Hematopoietic multipotent progenitor cell treated with erythropoietin and hydrocortisone succinate and interleukin-3 and kit ligand, for 15 days (in vitro differentiated cells): Measurements from ENCODE around the gene CHD3.

ENCODE experiments used
- DNase-seq: peaks from one replicate; pipeline ENCODE4 v3.0.0-alpha.2; 2015; ENCODE audit warnings: low spot score

Gene CHD3

DNA sequence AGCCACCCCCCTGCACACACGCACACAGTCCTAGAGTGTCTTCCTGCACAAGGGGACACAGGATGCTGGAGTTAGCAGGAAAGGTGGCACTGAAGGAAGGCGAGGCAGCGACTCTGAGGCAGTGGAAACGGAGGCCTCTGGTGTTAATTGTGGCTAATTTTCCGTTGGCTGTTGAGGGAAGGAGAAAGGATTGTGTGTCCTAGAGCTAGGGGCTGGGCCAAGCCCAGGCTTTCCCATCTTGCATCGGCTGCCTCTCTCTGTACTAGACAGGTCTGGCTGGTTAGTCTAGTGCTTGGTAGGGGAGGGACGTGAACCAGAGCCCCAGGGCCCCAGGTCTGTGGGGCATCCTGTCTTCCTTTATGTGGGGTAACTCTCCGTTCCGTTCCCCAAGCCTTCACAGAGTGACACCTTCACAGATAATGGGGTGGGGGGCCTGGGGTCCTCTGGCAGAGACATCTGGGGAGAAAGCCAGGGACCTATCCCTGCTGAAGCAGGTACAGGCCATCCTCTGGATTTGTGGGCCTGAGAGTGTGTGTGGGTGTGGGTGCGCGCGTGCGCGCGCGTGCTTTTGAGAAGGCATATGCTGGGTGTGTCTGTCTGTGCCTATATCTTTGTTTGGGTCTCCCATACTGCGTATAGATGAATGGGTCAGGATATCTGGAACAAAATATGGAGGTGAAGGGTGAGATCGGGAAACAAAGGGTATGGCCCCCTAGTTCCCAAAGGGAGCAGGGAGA, at the start of gene CHD3:
CHD3 (plus strand) TSS at position 606 of the 737 bp plus-strand sequence. CDS start 212 bp downstream, outside the sequence.
- DNase-seq: no peak

DNA sequence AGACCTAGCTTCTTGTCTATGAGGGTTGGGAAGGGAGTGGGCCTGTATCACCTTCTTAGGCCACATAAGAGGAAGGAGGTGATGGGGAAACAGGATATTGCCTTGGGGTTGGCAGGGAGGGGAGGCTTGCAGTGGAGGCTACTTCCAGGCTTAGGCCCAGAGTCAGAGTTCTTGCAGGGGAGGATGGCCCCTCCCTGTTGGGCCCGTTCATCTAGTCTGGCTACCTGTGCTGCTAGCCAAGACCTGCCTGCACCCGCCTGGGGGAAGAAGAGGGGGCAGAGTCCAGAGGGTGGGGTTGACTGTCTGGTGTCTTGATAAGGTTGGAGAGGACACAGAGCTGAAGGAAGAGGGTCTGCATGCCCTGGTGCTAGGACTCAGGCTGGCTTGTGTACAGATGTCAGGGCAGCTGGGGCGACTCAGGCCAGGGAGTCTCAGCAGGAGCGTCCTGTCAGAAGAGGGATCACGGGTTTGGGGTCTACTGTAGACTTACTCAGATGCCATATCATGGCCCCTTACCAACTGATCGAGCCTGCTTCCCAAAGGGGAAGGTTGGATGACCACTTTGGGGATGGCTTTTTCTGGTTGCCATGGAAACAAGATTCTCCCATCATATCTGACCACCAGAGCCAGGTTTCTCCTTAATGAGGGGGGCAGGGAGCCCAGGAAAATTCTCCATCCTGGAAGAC, 49.3 kb upstream of the CHD3 start:
- DNase-seq: peak; percentile 21

DNA sequence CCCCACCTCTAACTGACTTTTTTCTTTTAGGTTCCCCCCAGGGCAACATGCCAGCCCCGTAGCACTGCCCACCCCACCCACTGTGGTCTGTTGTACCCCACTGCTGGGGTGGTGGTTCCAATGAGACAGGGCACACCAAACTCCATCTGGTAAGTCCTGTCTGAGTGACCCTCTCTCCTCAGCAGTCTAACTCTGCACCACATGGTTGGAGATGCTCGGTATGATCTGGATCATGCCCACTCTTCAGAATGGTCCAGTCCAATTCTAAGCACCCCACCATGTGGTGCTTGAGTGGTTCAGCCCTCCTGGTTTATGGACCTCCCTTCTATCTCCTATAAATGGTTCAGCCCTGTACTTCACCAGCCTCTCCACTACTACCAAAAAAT, 48.7 kb upstream of the CHD3 start:
- DNase-seq: peak; percentile 68

DNA sequence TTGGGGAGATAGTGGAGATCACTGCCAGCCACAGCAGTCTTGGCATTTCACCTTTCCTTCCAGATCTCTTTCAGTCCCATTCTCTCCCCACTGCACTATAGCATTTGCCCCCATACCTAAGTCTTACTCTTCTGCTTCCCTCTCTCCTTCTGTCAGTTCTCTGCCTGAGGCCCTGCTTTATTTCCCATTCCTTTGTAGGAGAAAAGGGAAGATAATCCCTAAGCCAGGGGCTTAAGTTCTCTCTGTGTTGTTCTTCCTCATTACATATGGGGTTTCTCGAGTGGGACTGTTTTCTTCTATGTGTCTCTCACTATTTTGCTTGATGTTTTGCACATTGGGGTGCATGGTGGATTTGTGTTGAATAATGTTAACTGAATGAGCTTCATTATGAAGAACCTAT, 48.1 kb upstream of the CHD3 start:
- DNase-seq: no peak

DNA sequence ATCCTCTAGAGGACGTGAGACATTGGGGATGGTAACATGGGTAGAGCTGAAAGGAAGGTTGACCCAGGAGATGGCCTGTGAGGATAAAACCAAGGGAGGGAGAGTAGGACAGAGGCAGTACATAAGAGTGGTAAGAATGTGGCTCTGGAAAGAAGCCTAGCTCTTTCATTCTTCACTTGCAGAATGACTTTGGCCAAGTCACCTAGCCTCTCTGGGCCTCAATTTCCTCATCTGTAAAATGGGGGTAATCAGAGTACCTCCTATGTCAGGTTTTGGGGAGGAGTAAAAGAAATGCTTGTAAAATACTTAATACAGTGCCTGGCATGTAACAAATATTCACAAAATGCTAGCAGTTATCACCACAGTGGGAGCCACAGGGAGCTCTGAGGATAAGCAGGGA, 47.7 kb upstream of the CHD3 start:
- DNase-seq: no peak

DNA sequence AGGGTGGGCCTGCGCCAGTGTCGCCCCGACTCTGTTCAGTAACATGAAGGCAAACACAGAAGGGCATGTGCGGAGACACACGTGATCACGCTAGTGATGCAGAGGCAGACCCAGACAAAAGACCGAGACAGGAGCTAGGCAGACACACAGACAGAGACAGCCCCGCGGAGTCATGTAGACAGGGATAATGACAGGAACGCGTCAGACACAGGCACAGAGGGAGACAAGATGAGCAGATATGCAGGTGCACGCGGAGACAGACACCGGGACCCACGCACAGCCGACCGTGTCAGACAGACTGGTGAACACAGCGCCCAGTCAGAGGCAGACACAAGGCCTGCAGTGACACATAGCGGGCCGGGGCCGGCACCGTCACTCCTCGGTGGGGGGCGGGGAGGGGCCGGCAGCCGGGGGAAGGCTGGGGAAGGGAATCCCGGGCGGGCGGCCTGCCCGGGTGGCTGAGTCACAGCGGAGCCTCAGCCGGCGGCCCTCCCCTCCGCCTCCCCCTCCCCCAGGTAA, 47.1 kb upstream of the CHD3 start:
- DNase-seq: peak; percentile 79

DNA sequence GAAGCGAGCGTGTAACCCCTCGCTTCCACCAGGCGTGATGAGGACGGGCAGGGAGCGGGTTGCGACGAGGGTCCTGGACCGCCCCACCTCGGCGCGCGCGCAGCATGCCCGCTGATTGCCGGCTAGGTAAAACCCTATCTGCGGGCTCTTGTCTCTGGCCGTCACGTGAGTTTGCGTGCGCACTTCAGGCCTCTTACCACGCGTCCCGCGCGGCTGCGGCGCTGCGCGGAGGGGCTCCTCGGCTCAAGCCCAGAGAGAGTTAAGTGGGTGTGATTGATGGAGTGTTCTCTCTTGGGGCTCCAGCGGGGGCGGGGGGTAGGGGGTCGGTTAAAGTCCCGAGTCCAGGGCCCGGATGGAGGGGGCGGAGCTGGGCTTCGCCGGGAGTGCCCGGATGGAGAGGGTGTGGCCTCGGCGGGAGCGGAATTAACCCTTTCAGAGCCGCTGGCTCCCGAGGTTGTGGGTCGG, 46.6 kb upstream of the CHD3 start:
- peak; percentile 83 for DNase-seq

DNA sequence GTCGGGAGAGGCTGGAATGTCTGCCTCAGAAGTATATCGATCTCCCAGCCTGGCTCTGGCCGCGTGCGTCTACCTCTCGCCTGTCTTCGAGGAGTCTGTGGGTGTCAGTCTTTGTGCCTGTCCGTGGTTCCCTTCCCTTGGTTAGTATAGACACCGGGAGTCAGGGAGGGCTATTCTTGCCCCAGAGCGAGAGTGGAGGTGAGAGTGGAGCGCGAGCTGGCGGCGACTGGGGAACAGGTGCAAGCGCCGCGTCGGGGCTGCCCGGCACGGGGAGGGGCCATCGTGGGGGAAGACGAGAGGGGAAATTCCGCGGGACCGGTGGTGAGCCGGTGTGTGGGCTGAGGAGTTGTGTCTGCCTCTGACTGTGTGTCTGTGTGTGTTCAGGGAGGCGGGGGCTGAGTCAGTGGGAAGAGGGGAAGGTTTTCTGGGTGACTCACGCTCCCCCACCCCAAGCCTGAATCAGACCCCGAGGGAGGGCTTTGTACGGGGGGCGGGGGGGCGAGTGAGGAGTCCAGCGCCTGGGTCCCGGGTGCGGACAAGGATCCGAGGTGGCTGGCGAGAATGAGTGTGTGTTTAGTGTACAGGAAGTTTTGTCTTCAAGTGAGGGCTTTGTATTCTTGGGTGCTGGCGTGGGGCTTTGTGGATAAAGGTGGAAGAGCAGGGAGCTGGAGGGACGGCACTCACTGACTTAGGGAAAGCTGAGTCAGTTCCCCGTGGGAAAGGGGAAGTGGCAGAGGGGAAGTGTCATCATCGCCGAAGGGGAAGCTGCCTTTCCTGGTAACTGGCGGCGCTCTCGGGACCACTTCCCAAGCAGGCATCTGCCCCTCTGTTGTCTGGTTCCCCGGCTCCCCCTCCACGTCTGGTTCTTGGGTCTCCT, 46.0 kb upstream of the CHD3 start:
- DNase-seq: peak; percentile 39

DNA sequence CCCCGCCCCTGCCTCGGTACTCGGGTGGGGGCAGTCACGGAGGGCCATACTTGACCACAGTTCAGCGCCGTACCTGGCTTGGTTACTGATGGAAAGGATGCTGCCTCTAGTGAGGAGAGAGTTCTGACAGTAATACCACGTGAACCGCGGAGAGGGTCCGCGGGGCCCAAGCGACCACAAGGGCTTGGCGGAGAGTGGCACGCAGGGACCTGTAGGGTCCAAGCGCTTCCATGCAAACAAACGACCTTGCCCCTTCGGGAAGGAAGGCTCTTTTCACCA, 45.4 kb upstream of the CHD3 start:
- peak; percentile 12 for DNase-seq

DNA sequence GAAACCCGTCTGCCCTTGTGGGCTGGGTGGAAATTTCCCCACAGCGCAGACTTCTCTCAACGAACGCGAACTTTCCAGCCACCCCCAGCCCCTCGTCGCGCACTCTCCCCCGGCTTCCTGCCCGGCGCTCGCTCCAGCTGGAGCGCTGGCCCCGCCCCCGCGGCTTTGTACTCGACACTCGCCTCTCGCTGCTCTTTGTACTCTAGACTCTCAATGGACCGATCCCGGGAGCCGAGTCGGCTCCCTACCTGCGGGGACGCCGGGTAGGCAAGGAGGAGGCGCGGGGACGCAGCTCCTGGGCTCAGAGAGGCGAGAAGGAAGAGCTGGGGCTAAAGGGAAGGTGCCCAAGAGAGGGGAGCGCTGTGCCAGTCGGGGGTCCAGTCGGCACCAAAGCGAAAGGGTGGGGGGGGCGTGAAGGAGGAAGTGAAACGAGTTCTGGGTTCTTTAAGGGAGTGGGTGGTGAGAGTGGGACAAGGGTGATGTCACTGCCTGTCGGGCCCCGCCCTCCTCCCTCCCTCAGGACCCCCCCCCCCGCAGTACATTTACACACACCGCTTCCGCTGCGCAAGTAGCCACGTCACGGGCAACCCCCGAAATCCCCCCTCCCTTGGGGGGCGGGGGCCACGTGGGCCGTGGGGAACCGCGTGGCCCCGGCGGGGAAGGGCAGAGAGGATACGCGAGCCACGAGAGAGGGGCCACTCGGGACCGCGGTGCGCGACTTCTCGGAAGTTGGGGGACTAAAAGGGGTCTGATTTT, 44.9 kb upstream of the CHD3 start:
- DNase-seq: peak; percentile 58

DNA sequence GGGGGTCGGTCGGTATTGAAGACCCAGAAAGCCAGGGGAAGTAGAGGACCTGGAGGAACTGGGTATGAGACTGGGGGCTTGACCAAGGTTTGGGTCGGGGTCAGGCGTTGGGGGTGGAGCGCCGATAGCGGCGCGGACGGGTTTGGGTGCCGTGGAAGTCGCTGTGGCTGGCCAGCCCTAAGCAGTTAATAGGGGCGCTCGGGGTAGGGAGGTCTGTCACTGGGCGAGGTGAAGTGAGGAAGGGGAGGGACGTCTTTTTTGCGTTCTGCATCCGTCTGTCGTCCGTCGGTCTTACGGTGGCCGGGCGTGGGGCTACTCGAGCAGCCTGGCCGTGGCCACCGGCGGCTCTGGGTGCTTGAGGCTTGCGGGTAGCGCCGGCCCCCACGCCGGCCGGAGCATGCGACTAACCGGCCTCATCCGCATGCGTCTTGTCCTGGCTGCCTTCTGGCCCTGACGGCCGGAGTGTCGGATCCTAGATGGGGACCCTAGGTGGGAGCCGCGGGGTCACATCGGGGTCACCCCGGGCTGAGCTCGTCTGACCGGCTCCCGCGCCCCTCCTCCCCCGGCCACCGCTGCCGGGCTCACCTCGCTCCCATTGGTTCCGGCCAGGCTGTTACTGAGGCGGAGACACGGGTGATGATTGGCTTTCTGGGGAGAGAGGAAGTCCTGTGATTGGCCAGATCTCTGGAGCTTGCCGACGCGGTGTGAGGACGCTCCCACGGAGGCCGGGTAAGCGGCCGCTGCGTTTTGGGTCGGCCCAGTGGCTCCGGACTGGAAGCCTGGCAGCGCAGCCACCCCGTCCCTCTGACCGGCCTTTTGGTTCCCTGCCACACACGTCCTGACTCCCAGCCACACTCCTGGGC, 44.1 kb upstream of the CHD3 start:
- peak; percentile 92 for DNase-seq

DNA sequence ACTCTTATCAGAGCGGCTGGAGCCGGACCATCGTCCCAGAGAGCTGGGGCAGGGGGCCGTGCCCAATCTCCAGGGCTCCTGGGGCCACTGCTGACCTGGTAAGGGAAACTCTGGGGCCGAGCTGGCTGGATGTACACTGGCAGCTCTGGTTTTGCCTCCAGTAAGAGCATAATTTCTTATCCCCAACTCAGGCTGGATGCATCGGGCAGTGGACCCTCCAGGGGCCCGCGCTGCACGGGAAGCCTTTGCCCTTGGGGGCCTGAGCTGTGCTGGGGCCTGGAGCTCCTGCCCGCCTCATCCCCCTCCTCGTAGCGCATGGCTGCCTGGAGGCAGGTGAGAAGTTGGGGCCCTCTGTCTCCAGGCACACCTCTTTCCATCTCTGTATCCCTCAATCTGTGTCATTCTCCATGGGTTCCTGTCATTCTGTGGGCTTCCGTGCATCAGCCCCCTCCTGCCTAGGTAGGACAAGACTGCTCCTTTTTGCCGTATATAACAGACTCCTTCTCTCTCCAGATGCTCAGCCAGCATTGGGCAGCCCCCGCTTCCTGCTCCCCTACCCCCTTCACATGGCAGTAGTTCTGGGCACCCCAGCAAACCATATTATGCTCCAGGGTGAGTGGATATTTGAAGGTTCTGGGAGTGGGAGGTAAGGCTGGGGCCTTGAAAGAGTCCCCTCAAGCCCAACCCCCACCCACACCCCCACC, 43.1 kb upstream of the CHD3 start:
- DNase-seq: no peak

DNA sequence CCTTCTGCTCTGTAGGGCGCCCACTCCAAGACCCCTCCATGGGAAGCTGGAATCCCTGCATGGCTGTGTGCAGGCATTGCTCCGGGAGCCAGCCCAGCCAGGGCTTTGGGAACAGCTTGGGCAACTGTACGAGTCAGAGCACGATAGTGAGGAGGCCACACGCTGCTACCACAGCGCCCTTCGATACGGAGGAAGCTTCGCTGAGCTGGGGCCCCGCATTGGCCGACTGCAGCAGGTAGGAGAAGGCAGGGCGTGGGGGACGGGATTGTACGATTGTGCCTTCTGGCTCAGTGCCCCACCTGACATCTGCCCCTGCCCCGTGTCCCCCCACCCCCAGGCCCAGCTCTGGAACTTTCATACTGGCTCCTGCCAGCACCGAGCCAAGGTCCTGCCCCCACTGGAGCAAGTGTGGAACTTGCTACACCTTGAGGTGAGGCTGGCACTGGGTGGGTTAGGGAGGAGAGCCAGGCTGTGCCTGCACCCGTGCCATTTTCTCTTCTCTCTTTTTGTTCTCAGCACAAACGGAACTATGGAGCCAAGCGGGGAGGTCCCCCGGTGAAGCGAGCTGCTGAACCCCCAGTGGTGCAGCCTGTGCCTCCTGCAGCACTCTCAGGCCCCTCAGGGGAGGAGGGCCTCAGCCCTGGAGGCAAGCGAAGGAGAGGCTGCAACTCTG, 42.4 kb upstream of the CHD3 start:
- no peak for DNase-seq

DNA sequence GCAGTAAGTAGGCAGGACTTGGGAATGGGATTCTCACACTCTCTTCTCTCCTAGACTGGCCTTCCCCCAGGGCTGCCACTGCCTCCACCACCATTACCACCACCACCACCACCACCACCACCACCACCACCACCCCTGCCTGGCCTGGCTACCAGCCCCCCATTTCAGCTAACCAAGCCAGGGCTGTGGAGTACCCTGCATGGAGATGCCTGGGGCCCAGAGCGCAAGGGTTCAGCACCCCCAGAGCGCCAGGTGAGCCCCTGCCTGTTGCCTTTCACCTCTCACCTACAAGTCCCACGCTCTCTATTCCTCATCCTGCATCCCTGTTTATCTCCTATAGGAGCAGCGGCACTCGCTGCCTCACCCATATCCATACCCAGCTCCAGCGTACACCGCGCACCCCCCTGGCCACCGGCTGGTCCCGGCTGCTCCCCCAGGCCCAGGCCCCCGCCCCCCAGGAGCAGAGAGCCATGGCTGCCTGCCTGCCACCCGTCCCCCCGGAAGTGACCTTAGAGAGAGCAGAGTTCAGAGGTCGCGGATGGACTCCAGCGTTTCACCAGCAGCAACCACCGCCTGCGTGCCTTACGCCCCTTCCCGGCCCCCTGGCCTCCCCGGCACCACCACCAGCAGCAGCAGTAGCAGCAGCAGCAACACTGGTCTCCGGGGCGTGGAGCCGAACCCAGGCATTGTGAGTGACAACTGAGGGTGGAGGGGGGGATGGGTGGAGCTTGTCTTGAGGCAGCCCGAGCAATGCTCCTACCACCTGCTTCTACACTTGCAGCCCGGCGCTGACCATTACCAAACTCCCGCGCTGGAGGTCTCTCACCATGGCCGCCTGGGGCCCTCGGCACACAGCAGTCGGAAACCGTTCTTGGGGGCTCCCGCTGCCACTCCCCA, 41.6 kb upstream of the CHD3 start:
- DNase-seq: no peak

DNA sequence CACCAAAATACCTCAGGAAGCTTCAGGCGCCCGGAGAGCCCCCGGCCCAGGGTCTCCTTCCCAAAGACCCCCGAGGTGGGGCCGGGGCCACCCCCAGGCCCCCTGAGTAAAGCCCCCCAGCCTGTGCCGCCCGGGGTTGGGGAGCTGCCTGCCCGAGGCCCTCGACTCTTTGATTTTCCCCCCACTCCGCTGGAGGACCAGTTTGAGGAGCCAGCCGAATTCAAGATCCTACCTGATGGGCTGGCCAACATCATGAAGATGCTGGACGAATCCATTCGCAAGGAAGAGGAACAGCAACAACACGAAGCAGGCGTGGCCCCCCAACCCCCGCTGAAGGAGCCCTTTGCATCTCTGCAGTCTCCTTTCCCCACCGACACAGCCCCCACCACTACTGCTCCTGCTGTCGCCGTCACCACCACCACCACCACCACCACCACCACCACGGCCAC, 40.4 kb upstream of the CHD3 start:
- no peak for DNase-seq

DNA sequence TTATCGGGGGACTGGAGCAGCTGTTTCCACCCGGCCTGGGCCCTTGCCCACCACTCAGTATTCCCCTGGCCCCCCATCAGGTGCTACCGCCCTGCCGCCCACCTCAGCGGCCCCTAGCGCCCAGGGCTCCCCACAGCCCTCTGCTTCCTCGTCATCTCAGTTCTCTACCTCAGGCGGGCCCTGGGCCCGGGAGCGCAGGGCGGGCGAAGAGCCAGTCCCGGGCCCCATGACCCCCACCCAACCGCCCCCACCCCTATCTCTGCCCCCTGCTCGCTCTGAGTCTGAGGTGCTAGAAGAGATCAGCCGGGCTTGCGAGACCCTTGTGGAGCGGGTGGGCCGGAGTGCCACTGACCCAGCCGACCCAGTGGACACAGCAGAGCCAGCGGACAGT, 39.9 kb upstream of the CHD3 start:
- DNase-seq: no peak

DNA sequence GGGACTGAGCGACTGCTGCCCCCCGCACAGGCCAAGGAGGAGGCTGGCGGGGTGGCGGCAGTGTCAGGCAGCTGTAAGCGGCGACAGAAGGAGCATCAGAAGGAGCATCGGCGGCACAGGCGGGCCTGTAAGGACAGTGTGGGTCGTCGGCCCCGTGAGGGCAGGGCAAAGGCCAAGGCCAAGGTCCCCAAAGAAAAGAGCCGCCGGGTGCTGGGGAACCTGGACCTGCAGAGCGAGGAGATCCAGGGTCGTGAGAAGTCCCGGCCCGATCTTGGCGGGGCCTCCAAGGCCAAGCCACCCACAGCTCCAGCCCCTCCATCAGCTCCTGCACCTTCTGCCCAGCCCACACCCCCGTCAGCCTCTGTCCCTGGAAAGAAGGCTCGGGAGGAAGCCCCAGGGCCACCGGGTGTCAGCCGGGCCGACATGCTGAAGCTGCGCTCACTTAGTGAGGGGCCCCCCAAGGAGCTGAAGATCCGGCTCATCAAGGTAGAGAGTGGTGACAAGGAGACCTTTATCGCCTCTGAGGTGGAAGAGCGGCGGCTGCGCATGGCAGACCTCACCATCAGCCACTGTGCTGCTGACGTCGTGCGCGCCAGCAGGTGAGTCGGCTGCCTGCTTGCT, 39.3 kb upstream of the CHD3 start:
- no peak for DNase-seq
